Stimulated activated naive CD4-positive, alpha-beta T cell treated with Interleukin-2 at 50 U/mL for 16 hours (primary cell): ENCODE results near the gene NR1H3.

Source experiments
- DNase-seq: peaks from one replicate; lab custom pipeline; 2025; lab: John Stamatoyannopoulos, UW

The NR1H3 gene

DNA sequence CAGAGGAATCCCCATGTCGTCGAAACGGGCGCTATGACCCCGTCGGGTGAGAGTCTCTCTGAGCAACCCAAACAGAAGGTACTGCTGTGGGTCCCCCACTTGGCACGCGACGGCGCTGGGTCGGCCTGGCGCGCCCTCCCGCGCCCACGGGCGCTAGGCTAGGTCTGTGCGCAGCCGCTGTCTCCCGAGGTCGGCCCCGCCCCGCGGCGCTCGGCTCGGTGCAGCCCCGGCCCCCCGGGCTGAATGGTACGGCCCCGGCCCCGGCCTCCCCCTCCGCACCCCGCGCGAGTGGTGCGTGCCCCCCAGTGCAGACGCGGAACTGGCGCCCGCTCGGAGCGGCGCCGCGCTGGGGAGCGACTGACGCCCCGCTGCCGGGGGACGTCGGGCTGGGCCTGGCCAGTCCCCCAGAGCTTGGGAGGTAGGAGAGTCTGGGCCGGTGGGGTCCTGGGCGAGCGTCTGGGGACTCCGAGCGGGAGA, 12.1 kb downstream of the NR1H3 start, which contains the start of gene MADD:
TSS of gene MADD (plus strand) at position 305 of the 477 bp plus-strand sequence.
- DNase-seq = peak; percentile 91

DNA sequence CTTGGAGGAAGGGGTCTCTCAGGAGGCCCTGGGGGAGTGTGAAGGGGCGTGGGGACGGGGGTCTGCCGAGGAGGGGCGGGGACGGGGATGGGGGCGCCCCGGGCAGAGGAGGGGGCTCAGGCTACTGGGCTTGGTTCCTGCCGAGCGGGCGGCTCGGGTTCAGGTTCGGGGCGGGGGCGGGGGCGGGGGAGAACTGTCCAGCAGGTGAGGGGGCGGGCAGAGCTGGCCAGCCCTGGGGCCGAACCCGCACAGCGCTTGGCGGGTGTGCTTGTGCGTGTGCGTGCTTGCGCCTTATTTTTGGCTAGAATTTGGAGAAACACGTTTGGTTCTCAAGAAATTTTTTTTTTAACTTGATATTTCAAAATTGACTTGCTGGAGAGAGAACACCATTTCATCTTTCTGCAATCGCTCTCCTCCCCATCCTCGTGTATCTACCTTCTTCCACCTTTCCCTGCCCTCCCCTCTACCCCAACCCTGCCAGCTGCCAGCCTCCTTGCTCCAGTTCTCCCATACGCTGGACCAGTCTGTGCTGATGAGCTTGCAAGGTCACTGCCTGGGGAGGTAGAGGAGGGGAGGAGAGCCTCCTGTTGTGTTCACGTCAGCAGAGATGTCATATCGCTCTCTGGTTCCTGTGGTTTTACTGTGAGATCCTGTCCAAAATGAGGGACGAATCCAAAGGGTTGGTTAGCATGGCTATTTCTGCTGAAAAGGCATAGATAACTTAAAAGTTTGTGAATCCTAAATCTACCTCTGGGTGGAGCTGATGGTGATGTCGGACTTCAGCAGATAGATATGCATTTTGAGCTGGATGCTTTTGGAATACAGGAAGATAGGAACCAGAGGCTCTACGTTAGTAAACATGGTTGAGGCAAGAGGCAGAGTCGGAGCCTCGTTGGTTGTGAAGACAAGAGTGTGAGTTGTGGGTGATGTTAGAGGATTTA, 12.8 kb downstream of the NR1H3 start:
- peak; percentile 22 for DNase-seq

DNA sequence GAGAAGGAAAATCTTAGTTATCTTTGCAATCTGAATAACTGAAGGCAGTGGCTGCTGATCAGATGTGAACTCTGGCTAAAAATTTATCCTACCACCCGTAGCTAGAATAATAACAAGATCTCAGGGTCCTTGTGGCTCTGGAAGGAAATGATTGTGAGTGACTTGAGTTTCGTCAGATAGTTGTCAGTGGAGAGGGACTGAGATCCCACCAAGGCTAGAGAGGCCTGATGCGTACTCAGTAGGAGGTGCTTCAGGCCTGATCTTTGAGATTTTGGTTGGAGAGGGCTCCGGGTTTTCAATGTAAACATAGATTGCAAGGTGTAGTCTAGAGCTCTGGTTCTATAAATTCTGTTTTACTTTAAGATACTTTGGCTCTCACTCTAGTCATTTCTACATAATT, 13.5 kb downstream of the NR1H3 start:
- DNase-seq = no peak

DNA sequence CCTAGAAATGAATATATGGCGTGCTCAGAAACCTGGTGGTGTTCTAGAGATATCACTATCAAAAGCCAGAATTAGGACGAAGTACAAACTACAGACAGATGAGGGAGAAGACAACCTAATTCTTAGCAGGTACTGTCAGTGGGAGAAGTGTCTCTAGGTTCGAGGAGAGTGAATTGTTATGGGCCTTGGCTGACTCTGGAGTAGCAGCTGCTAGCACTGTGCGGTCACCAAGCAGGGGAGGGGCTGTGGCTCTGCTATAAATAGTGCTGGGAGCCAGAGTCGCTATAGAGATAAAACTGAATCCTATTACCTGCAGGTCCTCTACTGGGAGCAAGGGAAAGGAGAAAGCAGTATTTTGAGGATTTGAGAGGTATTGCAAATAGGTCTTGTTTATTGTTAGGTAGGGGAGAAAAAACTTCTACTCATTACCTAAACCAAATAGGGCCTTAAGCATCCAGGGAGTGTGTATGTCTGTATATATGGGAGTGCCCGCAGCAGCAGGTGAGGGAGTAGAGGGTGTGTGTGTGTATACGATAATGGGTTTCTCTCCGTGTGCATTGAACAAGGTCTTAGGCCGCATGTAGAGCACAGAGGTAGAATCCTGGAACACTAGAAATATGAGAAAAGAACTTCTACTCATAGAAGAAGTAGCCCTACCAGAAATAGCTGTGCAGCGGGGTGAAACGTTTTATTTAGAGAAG, 14.3 kb downstream of the NR1H3 start:
- DNase-seq = no peak

DNA sequence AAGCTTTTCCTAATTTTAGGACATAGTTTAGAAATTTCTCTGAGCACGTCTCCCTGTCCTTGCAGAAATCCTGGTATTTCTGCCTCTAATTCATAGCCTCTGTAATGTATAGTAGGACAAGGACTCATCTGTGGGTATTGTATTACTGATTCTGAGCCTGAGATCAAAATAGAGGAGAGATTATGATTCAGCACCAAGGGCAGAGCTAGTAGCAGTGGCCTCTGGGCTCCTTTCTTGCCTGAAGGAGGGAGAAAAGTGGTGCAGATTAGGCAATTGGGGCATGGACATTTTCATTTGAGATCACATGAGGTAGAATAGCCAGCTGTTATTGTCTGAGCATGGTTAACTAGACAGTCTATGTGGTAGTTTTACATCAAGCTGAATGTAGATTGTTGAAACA, 14.9 kb downstream of the NR1H3 start:
- no peak for DNase-seq

DNA sequence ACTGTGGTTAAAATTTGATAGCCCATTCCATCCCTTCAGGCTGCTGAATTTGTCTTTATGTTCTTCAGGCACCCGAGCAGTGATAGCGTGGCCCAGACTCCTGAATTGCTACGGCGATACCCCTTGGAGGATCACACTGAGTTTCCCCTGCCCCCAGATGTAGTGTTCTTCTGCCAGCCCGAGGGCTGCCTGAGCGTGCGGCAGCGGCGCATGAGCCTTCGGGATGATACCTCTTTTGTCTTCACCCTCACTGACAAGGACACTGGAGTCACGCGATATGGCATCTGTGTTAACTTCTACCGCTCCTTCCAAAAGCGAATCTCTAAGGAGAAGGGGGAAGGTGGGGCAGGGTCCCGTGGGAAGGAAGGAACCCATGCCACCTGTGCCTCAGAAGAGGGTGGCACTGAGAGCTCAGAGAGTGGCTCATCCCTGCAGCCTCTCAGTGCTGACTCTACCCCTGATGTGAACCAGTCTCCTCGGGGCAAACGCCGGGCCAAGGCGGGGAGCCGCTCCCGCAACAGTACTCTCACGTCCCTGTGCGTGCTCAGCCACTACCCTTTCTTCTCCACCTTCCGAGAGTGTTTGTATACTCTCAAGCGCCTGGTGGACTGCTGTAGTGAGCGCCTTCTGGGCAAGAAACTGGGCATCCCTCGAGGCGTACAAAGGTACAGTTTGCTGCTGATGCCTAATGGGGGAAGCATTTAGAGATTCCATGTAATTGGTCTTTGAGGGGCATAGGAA, 16.9 kb downstream of the NR1H3 start:
- DNase-seq = no peak

DNA sequence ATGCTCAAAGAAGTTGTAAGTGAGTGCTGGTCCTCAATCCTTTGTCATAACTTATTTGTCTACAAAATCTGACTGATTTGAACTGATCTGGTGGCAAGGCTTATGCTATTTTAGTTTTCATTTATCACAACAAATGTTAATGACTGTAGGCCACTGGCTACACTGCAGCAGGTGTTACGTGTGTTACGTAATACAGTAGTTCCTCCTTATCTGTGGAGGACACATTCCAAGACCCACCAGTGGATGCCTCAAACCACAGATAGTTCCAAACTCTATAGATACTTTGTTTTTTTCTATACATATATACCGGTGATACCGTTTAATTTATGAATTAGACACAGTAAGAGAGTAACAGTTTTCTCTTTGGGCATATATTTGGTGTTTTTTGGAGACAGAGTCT, 19.1 kb downstream of the NR1H3 start:
- no peak for DNase-seq

DNA sequence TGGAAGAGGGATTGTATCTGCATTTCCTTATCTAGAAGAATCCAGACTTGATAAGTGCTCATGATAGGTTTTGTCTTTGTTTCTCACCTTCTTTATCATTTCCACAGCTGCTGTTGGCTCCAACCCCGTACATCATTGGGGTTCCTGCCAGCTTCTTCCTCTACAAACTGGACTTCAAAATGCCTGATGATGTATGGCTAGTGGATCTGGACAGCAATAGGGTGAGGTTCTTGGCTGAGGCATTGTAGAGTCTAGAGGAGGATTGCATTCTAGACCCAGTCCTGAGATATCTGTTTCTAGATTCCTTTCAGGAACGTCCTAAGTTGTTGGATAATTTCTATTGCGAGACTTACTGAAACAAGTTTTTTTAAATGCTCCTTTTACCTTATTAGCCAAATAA, 20.3 kb downstream of the NR1H3 start:
- DNase-seq = no peak

DNA sequence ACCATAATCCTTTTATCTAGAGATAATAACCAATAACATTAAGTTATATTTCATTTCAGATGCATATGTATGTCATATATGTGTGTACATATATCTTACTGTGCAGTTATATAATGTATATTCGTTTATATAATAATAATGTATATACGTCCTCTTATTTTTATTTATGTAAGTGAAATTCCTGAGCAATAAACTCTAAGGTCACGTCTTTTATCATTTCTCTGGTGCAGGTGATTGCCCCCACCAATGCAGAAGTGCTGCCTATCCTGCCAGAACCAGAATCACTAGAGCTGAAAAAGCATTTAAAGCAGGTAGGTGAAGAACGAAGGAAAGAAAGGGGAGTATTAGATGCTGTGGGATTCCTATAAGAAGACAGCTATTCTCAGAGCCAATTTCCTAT, 21.0 kb downstream of the NR1H3 start:
- no peak for DNase-seq

DNA sequence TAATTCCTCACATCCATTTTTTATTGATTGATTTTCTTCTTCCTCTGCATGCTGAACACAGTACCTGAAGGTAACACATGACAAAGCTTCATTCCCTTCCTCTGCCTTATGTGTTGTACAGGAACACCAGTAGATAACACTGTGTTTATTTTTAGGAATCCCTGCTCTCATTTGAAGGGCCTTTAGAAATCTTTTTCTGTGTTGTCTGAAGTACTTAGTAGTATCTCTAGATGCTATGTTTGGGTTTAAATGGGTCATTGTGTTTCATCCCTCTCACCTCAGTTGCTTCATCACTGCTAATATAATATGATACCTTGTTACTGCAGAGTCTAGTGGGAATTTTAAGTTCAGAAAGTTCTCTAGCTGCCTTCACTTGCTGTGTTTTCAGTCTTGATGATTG, 22.3 kb downstream of the NR1H3 start:
- DNase-seq = no peak

DNA sequence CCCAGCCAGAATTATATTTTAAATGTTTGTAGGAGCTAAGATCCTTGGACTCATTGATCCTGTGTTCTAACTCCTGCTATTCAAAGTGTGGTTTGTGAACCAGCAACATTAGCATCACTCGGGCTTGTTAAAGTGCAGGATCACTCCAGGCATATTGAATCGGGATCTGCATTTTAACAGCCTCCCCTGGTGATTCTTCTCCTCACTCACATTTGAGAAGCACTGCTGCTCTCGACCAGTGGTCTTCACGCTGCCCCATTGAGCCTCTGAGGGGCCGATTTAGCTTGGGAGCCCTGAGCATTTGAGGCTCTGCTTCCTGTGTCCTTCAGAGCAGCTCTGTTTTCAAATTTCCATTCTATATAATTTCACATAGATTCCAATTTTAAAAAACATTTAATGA, 23.1 kb downstream of the NR1H3 start:
- no peak for DNase-seq

DNA sequence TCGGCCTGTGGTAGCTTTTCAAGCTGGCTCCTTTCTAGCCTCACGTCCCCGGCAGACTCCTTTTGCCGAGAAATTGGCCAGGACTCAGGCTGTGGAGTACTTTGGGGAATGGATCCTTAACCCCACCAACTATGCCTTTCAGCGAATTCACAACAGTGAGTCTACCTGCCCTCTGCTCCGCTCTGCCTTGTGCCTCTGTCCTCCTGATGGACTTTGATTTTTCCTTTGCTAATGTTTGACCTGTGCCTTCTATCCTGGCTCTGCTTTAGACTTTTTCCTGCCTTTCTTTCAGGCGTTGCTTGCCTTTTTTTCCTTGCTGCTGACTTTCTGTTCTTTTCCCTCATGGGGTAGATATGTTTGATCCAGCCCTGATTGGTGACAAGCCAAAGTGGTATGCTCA, 24.7 kb downstream of the NR1H3 start:
- no peak for DNase-seq

DNA sequence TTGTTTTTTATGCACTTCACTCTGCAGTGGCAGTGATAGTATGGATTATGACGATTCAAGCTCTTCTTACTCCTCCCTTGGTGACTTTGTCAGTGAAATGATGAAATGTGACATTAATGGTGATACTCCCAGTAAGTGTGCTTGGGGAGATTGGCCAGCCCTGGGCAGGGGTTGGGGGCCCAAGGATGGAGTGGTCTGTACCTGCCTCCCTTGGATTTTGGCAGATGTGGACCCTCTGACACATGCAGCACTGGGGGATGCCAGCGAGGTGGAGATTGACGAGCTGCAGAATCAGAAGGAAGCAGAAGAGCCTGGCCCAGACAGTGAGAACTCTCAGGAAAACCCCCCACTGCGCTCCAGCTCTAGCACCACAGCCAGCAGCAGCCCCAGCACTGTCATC, 26.4 kb downstream of the NR1H3 start:
- DNase-seq = no peak

DNA sequence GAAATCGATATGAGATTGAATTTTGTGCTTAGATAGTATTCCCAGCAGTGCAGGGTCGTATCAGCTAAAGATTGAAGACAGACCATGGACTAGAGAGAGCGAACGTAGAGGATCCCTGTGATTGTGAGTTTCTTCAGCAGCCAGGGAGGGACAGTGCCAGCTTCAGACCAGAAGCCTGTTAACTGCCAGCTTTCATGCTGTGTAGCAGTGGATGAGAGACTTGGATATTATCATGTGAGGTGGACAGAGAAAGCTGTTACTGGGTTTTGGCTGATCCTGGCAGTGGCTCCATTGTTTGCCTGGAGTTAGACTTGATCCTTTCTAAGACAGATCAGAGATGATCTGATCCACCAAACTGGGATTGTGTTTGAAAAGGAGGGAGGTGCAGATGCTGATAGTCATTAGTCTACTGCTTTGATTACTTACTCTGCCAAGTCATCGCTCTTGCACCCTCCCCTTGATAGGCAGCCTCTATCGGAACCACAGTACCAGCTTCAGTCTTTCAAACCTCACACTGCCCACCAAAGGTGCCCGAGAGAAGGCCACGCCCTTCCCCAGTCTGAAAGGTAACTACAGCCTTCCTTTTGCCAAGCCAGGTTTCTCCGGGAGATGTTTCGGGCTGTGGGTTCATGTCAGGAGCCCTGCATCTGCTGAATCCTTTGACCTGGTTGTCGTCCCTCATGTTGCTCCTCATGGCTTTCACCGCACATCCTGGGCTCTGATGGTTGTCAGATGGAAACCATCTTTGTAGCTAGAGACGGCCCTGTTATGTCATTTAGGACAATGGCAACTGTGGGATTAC, 28.4 kb downstream of the NR1H3 start:
- DNase-seq = no peak

DNA sequence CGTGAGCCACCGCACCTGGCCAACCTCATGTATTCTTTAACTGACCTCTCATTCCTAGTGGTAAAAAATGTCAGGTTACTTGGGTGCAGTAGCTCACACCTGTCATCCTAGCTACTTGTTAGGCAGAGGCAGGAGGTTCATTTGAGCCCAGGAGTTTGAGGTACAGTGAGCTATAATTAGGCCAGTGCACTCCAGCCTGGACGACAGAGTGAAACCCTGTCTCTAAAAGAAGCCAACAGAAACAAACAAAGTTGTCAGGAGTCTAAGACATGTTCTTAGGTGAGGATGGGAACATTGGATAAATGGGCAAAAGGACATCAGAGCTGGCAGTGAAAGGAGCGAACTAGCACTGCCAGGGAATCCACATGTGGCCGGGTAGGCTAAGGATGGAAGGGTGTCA, 30.3 kb downstream of the NR1H3 start:
- no peak for DNase-seq

DNA sequence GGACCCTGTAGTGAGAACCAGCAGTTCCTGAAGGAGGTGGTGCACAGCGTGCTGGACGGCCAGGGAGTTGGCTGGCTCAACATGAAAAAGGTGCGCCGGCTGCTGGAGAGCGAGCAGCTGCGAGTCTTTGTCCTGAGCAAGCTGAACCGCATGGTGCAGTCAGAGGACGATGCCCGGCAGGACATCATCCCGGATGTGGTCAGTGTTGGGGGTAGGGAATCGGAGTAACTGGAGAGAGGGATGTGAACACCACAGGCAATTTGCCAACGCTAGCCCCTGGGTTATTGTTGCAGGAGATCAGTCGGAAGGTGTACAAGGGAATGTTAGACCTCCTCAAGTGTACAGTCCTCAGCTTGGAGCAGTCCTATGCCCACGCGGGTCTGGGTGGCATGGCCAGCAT, 32.1 kb downstream of the NR1H3 start:
- no peak for DNase-seq

DNA sequence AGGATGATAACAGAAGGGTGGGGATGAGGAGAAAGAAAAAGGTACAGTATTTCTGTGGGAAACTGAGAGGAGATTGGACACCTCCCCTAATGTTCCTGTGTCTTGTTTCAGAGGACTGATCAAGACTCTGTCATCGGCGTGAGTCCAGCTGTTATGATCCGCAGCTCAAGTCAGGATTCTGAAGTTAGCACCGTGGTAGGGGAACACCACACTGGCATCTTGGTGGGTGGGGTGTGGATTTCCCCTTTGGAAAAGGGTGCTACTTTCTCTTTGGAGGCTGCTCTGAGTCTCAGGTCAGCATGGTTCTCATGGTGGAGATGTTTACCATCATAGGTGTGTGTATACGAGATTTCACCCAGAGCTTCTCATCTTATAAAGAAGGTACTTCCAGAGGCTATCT, 37.6 kb downstream of the NR1H3 start:
- no peak for DNase-seq

DNA sequence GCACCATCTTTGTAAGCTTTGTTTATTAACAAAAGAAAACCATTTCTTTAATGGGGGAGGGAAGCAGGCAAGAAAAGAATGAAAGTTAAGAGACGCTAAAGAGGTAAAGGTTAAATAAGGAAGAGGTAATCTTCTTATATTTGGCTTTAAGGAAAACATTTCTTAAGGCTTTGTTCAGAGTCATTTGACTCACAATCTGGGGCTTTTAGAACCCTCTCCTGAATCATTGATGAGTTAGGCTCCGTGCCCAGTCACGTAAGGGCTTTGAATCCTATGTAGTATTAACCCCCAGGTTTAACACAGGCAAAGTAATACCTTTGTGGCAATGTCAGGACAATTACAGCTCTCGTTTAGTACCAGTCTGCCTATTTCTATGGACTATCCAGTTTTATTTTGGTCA, 38.2 kb downstream of the NR1H3 start:
- DNase-seq = no peak

DNA sequence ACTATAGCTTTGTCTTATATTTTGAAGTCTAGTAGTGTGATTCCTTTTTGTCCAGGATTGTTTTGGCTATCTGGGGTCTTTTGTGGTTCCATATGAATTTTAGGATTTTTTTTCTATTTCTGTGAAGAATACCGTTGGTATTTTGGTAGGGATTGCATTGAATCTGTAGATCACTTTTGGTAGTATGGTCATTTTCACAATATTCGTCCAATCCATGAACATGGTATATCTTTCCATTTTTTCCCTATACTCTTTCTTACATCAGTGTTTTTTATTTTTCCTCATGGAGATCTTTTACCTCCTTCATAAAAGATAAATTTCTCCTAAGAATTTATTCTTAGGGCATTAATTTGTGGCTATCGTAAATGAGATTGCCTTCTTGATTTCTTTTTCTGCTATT, 41.3 kb downstream of the NR1H3 start:
- DNase-seq = no peak

DNA sequence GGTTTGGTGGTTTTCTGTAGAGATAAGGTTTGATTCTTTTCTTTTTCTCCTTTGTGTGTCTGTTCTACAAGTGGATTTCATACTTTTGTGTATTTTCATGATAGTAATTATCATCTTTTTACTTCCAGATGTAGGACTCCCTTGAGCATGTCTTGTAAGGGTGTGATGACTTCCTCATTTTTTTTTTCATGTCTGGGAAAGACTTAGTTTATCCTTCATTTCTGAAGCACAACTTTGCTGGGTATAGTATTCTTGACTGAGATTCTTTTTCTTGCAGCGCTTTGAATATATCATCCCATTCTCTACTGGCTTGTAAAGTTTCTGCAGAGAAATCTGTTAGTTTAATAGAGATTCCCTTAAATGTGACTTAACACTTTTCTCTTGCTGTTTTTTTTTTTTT, 45.1 kb downstream of the NR1H3 start:
- no peak for DNase-seq

DNA sequence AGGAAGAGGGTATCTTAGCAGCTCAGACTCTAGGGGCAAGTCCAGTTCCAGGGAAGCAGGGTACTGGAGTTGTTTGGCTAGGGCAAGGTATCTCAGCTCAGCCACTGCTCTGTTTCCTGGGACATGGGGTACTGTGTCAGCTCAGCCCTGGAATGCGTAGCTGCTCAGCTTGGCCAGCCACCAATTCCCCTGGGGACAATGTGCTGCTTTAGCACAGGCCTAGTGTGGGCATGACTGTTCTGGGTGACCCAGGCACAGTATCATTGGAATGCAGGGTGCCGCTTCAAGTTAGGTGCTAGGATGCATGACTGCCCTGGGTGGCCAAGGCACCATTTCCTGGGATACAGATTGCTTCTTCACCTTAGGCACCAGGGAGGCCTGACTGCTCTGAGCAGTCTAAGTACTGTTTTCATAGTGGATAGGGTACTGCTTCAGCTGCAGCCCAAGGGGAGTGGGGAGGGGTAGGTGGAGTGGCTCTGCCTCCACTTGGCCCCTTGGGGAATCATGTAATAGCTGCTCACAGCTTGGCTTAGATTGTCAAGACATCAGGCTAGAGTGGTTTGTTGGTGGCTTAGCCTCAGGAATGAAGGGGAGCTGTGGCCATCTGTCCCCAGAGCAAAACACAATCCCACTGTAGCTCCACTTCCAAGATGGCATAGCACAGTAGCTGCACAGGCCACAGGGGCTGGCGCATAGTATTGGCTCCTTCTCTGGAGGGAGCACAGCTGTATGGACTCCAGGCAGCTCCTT, 48.1 kb downstream of the NR1H3 start:
- DNase-seq = no peak
